HEK293 (cell line): Measurements from ENCODE around the gene DAG1.
A peak's percentile ranks its signal among the peaks of the same experiment; 100 is the strongest.

Source experiments
- CTCF ChIA-PET: fragments of 350-600 bp; formaldehyde crosslinking; extraction: SDS; loops from one replicate; lab custom pipeline; 2021; ENCODE audit warnings: antibody characterized with exemption; lab: Yijun Ruan, JAX
- POLR2A ChIA-PET: fragments of 300-600 bp; formaldehyde crosslinking; extraction: SDS; loops from one replicate; lab custom pipeline; 2020; ENCODE audit warnings: antibody characterized with exemption, inconsistent platforms; lab: Yijun Ruan, JAX
- H3K27ac ChIP-seq: fragments of 200-500 bp; sonication (Bioruptor generic); 2 replicates; pipeline ENCODE4 v1.5.1; 2014; ENCODE audit warnings: low read depth, low read length, control low read depth, inconsistent platforms; ENCODE audit errors: extremely low read depth
- H3K36me3 ChIP-seq, 2 experiments: fragments of 200-500 bp in 1 of 2; sonication (Bioruptor generic) in 1 of 2; 1 replicate in 1 of 2; 2 replicates in 1 of 2; pipeline ENCODE4 v1.5.1; 2014 to 2017; ENCODE audit warnings: inconsistent platforms in 2 of 2, low read length in 2 of 2; ENCODE audit not compliant: control insufficient read depth in 2 of 2, insufficient read depth in 1 of 2
- H3K4me1 ChIP-seq: fragments of 200-500 bp; sonication (Bioruptor generic); 2 replicates; pipeline ENCODE4 v1.5.1; 2014; ENCODE audit warnings: mild to moderate bottlenecking, low read length, inconsistent platforms; ENCODE audit not compliant: control insufficient read depth, insufficient read depth
- H3K4me3 ChIP-seq: 2 replicates; pipeline ENCODE4 v1.5.1; 2011; ENCODE audit warnings: low read depth, mild to moderate bottlenecking, control low read depth, low read length, moderate library complexity
- H3K9me3 ChIP-seq: fragments of 200-500 bp; sonication (Bioruptor generic); 2 replicates; pipeline ENCODE4 v1.5.1; 2014; ENCODE audit warnings: low read depth, low read length, inconsistent platforms; ENCODE audit not compliant: control insufficient read depth, insufficient read depth
- ELK4 ChIP-seq: IDR thresholded peaks from 2 replicates; pipeline ENCODE4 v1.6.1; 2011; ENCODE audit warnings: mild to moderate bottlenecking, low read depth, low read length, borderline replicate concordance
- KLF1 ChIP-seq: fragments of 450-650 bp; formaldehyde crosslinking; IDR thresholded peaks from 2 replicates; pipeline ENCODE4 v1.5.1; 2016; ENCODE audit warnings: missing biosample characterization, missing genetic modification characterization
- KLF17 ChIP-seq: fragments of 450-650 bp; formaldehyde crosslinking; IDR thresholded peaks from 2 replicates; pipeline ENCODE4 v1.5.1; 2016; ENCODE audit warnings: missing biosample characterization, missing genetic modification characterization
- KLF8 ChIP-seq: fragments of 450-650 bp; formaldehyde crosslinking; IDR thresholded peaks from 2 replicates; pipeline ENCODE4 v1.5.1; 2016; ENCODE audit warnings: missing biosample characterization, missing genetic modification characterization
- MZF1 ChIP-seq: fragments of 450-650 bp; formaldehyde crosslinking; IDR thresholded peaks from 2 replicates; pipeline ENCODE4 v1.5.1; 2017; ENCODE audit warnings: missing biosample characterization, missing genetic modification characterization, borderline replicate concordance
- PATZ1 ChIP-seq: fragments of 450-650 bp; formaldehyde crosslinking; IDR thresholded peaks from 2 replicates; pipeline ENCODE4 v1.5.1; 2016; ENCODE audit warnings: missing biosample characterization, missing genetic modification characterization
- TCF7L2 ChIP-seq: IDR thresholded peaks from 2 replicates; pipeline ENCODE4 v1.6.1; 2011; ENCODE audit warnings: low read depth, mild to moderate bottlenecking, inconsistent platforms, low read length, moderate library complexity, borderline replicate concordance
- ZNF10 ChIP-seq: fragments of 450-650 bp; formaldehyde crosslinking; IDR thresholded peaks from 2 replicates; pipeline ENCODE4 v1.5.1; 2017; ENCODE audit warnings: missing biosample characterization, missing genetic modification characterization
- ZNF121 ChIP-seq: fragments of 450-650 bp; formaldehyde crosslinking; IDR thresholded peaks from 2 replicates; pipeline ENCODE4 v1.5.1; 2016; ENCODE audit warnings: missing biosample characterization, missing genetic modification characterization
- ZNF202 ChIP-seq: fragments of 450-650 bp; formaldehyde crosslinking; IDR thresholded peaks from 2 replicates; pipeline ENCODE4 v1.5.1; 2016; ENCODE audit warnings: missing biosample characterization, missing genetic modification characterization, borderline replicate concordance
- ZNF26 ChIP-seq: fragments of 450-650 bp; formaldehyde crosslinking; IDR thresholded peaks from 2 replicates; pipeline ENCODE4 v1.5.1; 2016; ENCODE audit warnings: missing biosample characterization, missing genetic modification characterization
- ZNF350 ChIP-seq: fragments of 450-650 bp; formaldehyde crosslinking; IDR thresholded peaks from 2 replicates; pipeline ENCODE4 v1.5.0; 2017; ENCODE audit warnings: missing biosample characterization, mild to moderate bottlenecking, missing genetic modification characterization
- ZNF366 ChIP-seq: fragments of 450-650 bp; formaldehyde crosslinking; conservative IDR thresholded peaks from 2 replicates; pipeline ENCODE4 v1.5.1; 2016; ENCODE audit warnings: missing biosample characterization, missing genetic modification characterization
- ZNF514 ChIP-seq: fragments of 450-650 bp; formaldehyde crosslinking; IDR thresholded peaks from 2 replicates; pipeline ENCODE4 v1.5.1; 2016; ENCODE audit warnings: missing biosample characterization, missing genetic modification characterization
- ZNF518A ChIP-seq: fragments of 450-650 bp; formaldehyde crosslinking; conservative IDR thresholded peaks from 2 replicates; pipeline ENCODE4 v1.5.1; 2016; ENCODE audit warnings: low read depth, missing biosample characterization, missing genetic modification characterization
- ZNF529 ChIP-seq: fragments of 450-650 bp; formaldehyde crosslinking; IDR thresholded peaks from 2 replicates; pipeline ENCODE4 v1.5.1; 2017; ENCODE audit warnings: missing genetic modification characterization, missing biosample characterization; ENCODE audit not compliant: insufficient replicate concordance
- ZNF600 ChIP-seq: fragments of 450-650 bp; formaldehyde crosslinking; IDR thresholded peaks from 2 replicates; pipeline ENCODE4 v1.5.1; 2016; ENCODE audit warnings: missing biosample characterization, missing genetic modification characterization
- ZNF654 ChIP-seq: fragments of 450-650 bp; formaldehyde crosslinking; IDR thresholded peaks from 2 replicates; pipeline ENCODE4 v1.5.1; 2016; ENCODE audit warnings: low read depth, missing biosample characterization, missing genetic modification characterization
- ZNF704 ChIP-seq: fragments of 450-650 bp; formaldehyde crosslinking; IDR thresholded peaks from 2 replicates; pipeline ENCODE4 v1.5.1; 2016; ENCODE audit warnings: missing biosample characterization, missing genetic modification characterization
- ZNF785 ChIP-seq: fragments of 450-650 bp; formaldehyde crosslinking; IDR thresholded peaks from 2 replicates; pipeline ENCODE4 v1.5.1; 2016; ENCODE audit warnings: missing biosample characterization, missing genetic modification characterization
- ZNF837 ChIP-seq: fragments of 450-650 bp; formaldehyde crosslinking; IDR thresholded peaks from 2 replicates; pipeline ENCODE4 v1.5.1; 2016; ENCODE audit warnings: missing biosample characterization, missing genetic modification characterization

Gene DAG1

GRCh38 chr3:49566312-49566711, 96.2 kb downstream of the DAG1 start:
- H3K9me3 ChIP-seq, result no peaks in the 10 kb centered on the region
- no peak overlapping the region for H3K27ac ChIP-seq
- H3K4me3 ChIP-seq, result no peak overlapping the region
- CTCF ChIA-PET, result interaction anchor here (0.6 to 1.9 kb wide), 9 partner anchors 27 to 259 kb away, joined by 3 to 21 read pairs (median 4); no protein-coding TSS in a partner anchor
- no peak for TF ChIP-seq ZNF350 (tag by site-specific recombination)
- peak; percentile 47; the same call in 1 of the 2 replicates for TF ChIP-seq ZNF121
- TF ChIP-seq ZNF10 (tag by site-specific recombination), result no peak
- TF ChIP-seq ZNF202 (tag by site-specific recombination), result no peak
- no peak for TF ChIP-seq ZNF600 (tag by site-specific recombination)
- no peak for TF ChIP-seq ELK4
- no peak for TF ChIP-seq ZNF837 (tag by site-specific recombination)
- TF ChIP-seq PATZ1 (tag by site-specific recombination), result no peak
- no peak for TF ChIP-seq ZNF518A (tag by site-specific recombination)
- H3K4me1 ChIP-seq, result no peaks in the 10 kb centered on the region
- H3K36me3 ChIP-seq, result no peaks in the 10 kb centered on the region
- POLR2A ChIA-PET, result interaction anchor here (0.6 to 1.0 kb wide), 2 partner anchors 111 to 126 kb away, joined by 3 to 5 read pairs; no protein-coding TSS in a partner anchor

GRCh38 chr3:49567406-49567805, 97.3 kb downstream of the DAG1 start:
- no peaks in the 10 kb centered on the region for H3K9me3 ChIP-seq
- CTCF ChIA-PET, result interaction anchor here (0.6 to 1.9 kb wide), 8 partner anchors 28 to 268 kb away, joined by 3 to 21 read pairs (median 4); no protein-coding TSS in a partner anchor
- no peaks in the 10 kb centered on the region for H3K4me1 ChIP-seq
- no peak overlapping the region for H3K4me3 ChIP-seq
- H3K36me3 ChIP-seq, result no peaks in the 10 kb centered on the region
- H3K27ac ChIP-seq, result no peak overlapping the region
- POLR2A ChIA-PET, result no interaction called here
- TF ChIP-seq ZNF837 (tag by site-specific recombination) (no peak), ZNF785 (tag by site-specific recombination) (no peak), ZNF366 (tag by site-specific recombination) (no peak), ZNF529 (no peak), ZNF121 (no peak), ZNF26 (tag by site-specific recombination) (no peak), MZF1 (no peak), ZNF654 (tag by site-specific recombination) (no peak), KLF8 (tag by site-specific recombination) (no peak), ZNF704 (no peak), ZNF202 (tag by site-specific recombination) (no peak), ZNF514 (tag by site-specific recombination) (no peak), KLF1 (tag by site-specific recombination) (no peak), TCF7L2 (no peak), KLF17 (tag by site-specific recombination) (no peak)
